Memory B cell (primary cell): ENCODE data around the gene TP53I3.
"Not testable (repeated sequence)": the region's sequence is repeated elsewhere in the genome, so short reads cannot be mapped to it uniquely, and the experiment has no call there.

Experiments
- ATAC-seq: fragments of 150-1000 bp; cut with Tn5 transposase; 2 replicates; pipeline ENCODE4 v1.10.0; 2021; ENCODE audit warnings: low read depth, mild to moderate bottlenecking, moderate library complexity
- DNase-seq, 2 donors: peaks; one replicate each; pipeline ENCODE4 v3.0.0; 2022; ENCODE audit warnings: low spot score in 2 of 2
- H3K27ac Mint-ChIP-seq: one replicate; pipeline ENCODE4 v1.8.0; 2022; ENCODE audit warnings: mild to moderate bottlenecking, moderate library complexity, mixed read lengths
- H3K27me3 Mint-ChIP-seq: one replicate; pipeline ENCODE4 v1.8.0; 2022; ENCODE audit warnings: mixed read lengths
- H3K36me3 Mint-ChIP-seq: one replicate; pipeline ENCODE4 v1.8.0; 2022; ENCODE audit warnings: mild to moderate bottlenecking, mixed read lengths
- H3K4me1 Mint-ChIP-seq: one replicate; pipeline ENCODE4 v1.8.0; 2022; ENCODE audit warnings: mixed read lengths
- H3K4me3 Mint-ChIP-seq: one replicate; pipeline ENCODE4 v1.8.0; 2022; ENCODE audit warnings: mild to moderate bottlenecking, moderate library complexity, mixed read lengths
- H3K9me3 Mint-ChIP-seq: one replicate; pipeline ENCODE4 v1.8.0; 2022; ENCODE audit warnings: mixed read lengths

Gene TP53I3

GRCh38 chr2:24109431-24109830 lies 24.8 kb upstream of the TP53I3 start:
- DNase-seq, H3K4me3 Mint-ChIP-seq, ATAC-seq, H3K4me1 Mint-ChIP-seq, H3K27me3 Mint-ChIP-seq: not testable (repeated sequence)
- Mint-ChIP-seq H3K36me3 (peaks cover 16% of the 10 kb centered on the region), H3K27ac (peak overlapping the region; percentile 38), H3K9me3 (peaks cover 14% of the 10 kb centered on the region)

- peaks cover 14% of the 10 kb centered on the region for H3K9me3 Mint-ChIP-seq
- peaks cover 16% of the 10 kb centered on the region for H3K36me3 Mint-ChIP-seq
- H3K4me3 Mint-ChIP-seq, result no peak overlapping the region
- no peaks in the 10 kb centered on the region for H3K27me3 Mint-ChIP-seq
- DNase-seq, result no peak
- no peak for ATAC-seq
- H3K4me1 Mint-ChIP-seq, result peaks cover 14% of the 10 kb centered on the region
- H3K27ac Mint-ChIP-seq, result no peak overlapping the region
These were observed 22.7 kb upstream of the TP53I3 start for GRCh38 chr2:24107336-24107735.

- Mint-ChIP-seq H3K9me3 (peaks cover 14% of the 10 kb centered on the region), H3K4me1 (peaks cover 14% of the 10 kb centered on the region), H3K36me3 (peaks cover 16% of the 10 kb centered on the region), H3K27ac (no peak overlapping the region), H3K4me3 (no peak overlapping the region), H3K27me3 (no peaks in the 10 kb centered on the region)
- DNase-seq (no peak), ATAC-seq (no peak)
These were observed 22.2 kb upstream of the TP53I3 start for GRCh38 chr2:24106786-24107185.

GRCh38 chr2:24105816-24106215 lies 21.2 kb upstream of the TP53I3 start:
- Mint-ChIP-seq H3K4me1 (peaks cover 14% of the 10 kb centered on the region), H3K36me3 (peaks cover 17% of the 10 kb centered on the region), H3K4me3 (no peak overlapping the region), H3K27me3 (no peaks in the 10 kb centered on the region), H3K9me3 (peaks cover 14% of the 10 kb centered on the region), H3K27ac (no peak overlapping the region)
- DNase-seq (no peak), ATAC-seq (no peak)

- Mint-ChIP-seq H3K4me3 (no peak overlapping the region), H3K27me3 (no peaks in the 10 kb centered on the region), H3K9me3 (peaks cover 14% of the 10 kb centered on the region), H3K4me1 (peaks cover 14% of the 10 kb centered on the region), H3K27ac (peak overlapping the region; percentile 73), H3K36me3 (peaks cover 20% of the 10 kb centered on the region)
- DNase-seq (no peak), ATAC-seq (peak; percentile 57)
These were observed 20.3 kb upstream of the TP53I3 start for GRCh38 chr2:24104906-24105305.

GRCh38 chr2:24104110-24104650 lies 19.5 kb upstream of the TP53I3 start:
- Mint-ChIP-seq H3K27me3 (no peaks in the 10 kb centered on the region), H3K9me3 (peaks cover 13% of the 10 kb centered on the region), H3K36me3 (peaks cover 20% of the 10 kb centered on the region), H3K4me3 (no peak overlapping the region), H3K27ac (no peak overlapping the region), H3K4me1 (peaks cover 14% of the 10 kb centered on the region)
- DNase-seq (no peak), ATAC-seq (peak; percentile 8)

GRCh38 chr2:24102677-24103076 lies 18.0 kb upstream of the TP53I3 start:
- Mint-ChIP-seq H3K27ac (no peak overlapping the region), H3K9me3 (peaks cover 8% of the 10 kb centered on the region), H3K4me3 (no peak overlapping the region), H3K4me1 (peaks cover 14% of the 10 kb centered on the region), H3K36me3 (peaks cover 18% of the 10 kb centered on the region), H3K27me3 (no peaks in the 10 kb centered on the region)
- DNase-seq, result no peak
- no peak for ATAC-seq

GRCh38 chr2:24101992-24102391 lies 17.4 kb upstream of the TP53I3 start:
- ATAC-seq, result no peak
- Mint-ChIP-seq H3K36me3 (peaks cover 17% of the 10 kb centered on the region), H3K9me3 (peaks cover 7% of the 10 kb centered on the region), H3K4me1 (peaks cover 14% of the 10 kb centered on the region), H3K27ac (no peak overlapping the region), H3K27me3 (no peaks in the 10 kb centered on the region), H3K4me3 (no peak overlapping the region)
- DNase-seq, result no peak

- H3K27ac Mint-ChIP-seq, ATAC-seq, H3K4me3 Mint-ChIP-seq, DNase-seq, H3K27me3 Mint-ChIP-seq, H3K9me3 Mint-ChIP-seq: not testable (repeated sequence)
- peaks cover 22% of the 10 kb centered on the region for H3K36me3 Mint-ChIP-seq
- peaks cover 14% of the 10 kb centered on the region for H3K4me1 Mint-ChIP-seq
These were observed 16.1 kb upstream of the TP53I3 start for GRCh38 chr2:24100732-24101131.

- H3K4me3 Mint-ChIP-seq, DNase-seq, H3K4me1 Mint-ChIP-seq, H3K27ac Mint-ChIP-seq, H3K9me3 Mint-ChIP-seq, H3K27me3 Mint-ChIP-seq, ATAC-seq: not testable (repeated sequence)
- peaks cover 16% of the 10 kb centered on the region for H3K36me3 Mint-ChIP-seq
These were observed 10.6 kb upstream of the TP53I3 start for GRCh38 chr2:24095171-24095677.

- H3K27me3 Mint-ChIP-seq, DNase-seq, H3K27ac Mint-ChIP-seq, H3K4me1 Mint-ChIP-seq, H3K9me3 Mint-ChIP-seq, ATAC-seq, H3K4me3 Mint-ChIP-seq: not testable (repeated sequence)
- peaks cover 16% of the 10 kb centered on the region for H3K36me3 Mint-ChIP-seq
These were observed 8.6 kb upstream of the TP53I3 start for GRCh38 chr2:24093270-24093669.

GRCh38 chr2:24088821-24089359 lies 4.3 kb upstream of the TP53I3 start:
- H3K27ac Mint-ChIP-seq, result no peak overlapping the region
- H3K36me3 Mint-ChIP-seq, result peaks cover 11% of the 10 kb centered on the region
- H3K27me3 Mint-ChIP-seq, result no peaks in the 10 kb centered on the region
- DNase-seq, result no peak
- no peak for ATAC-seq
- no peak overlapping the region for H3K4me3 Mint-ChIP-seq
- peaks cover 2% of the 10 kb centered on the region for H3K9me3 Mint-ChIP-seq
- H3K4me1 Mint-ChIP-seq, result peaks cover 7% of the 10 kb centered on the region

GRCh38 chr2:24087032-24087431 lies 2.4 kb upstream of the TP53I3 start:
- Mint-ChIP-seq H3K27me3 (no peaks in the 10 kb centered on the region), H3K4me3 (no peak overlapping the region), H3K36me3 (peaks cover 7% of the 10 kb centered on the region)

GRCh38 chr2:24086241-24086640 lies 1.6 kb upstream of the TP53I3 start:
- no peak for DNase-seq
- Mint-ChIP-seq H3K36me3 (peaks cover 7% of the 10 kb centered on the region), H3K9me3 (no peaks in the 10 kb centered on the region), H3K27me3 (no peaks in the 10 kb centered on the region), H3K27ac (no peak overlapping the region), H3K4me1 (peaks cover 12% of the 10 kb centered on the region), H3K4me3 (no peak overlapping the region)
- ATAC-seq, result no peak

More at GRCh38 chr2:24087032-24087431, 2.4 kb upstream of the TP53I3 start:
- ATAC-seq, result no peak
- Mint-ChIP-seq H3K4me1 (peaks cover 12% of the 10 kb centered on the region), H3K27ac (no peak overlapping the region), H3K9me3 (no peaks in the 10 kb centered on the region)
- no peak for DNase-seq

- peaks cover 12% of the 10 kb centered on the region for H3K4me1 Mint-ChIP-seq
- no peaks in the 10 kb centered on the region for H3K9me3 Mint-ChIP-seq
- ATAC-seq, result no peak
- H3K27me3 Mint-ChIP-seq, result no peaks in the 10 kb centered on the region
- no peak overlapping the region for H3K27ac Mint-ChIP-seq
- H3K36me3 Mint-ChIP-seq, result peaks cover 5% of the 10 kb centered on the region
- DNase-seq, result no peak
- peak overlapping the region; percentile 96 for H3K4me3 Mint-ChIP-seq
These were observed 511 bp upstream of the TP53I3 start for GRCh38 chr2:24085200-24085489.
